GM18951 (cell line): Measurements from ENCODE around the gene CYB5R2.

ENCODE experiments used
- POLR2A ChIP-seq: IDR thresholded peaks from 4 replicates; pipeline ENCODE4 v1.6.1; 2011; ENCODE audit warnings: mild to moderate bottlenecking; ENCODE audit not compliant: insufficient read length, insufficient read depth; ENCODE audit errors: extremely low read depth
- in situ Hi-C: fragments of 300-500 bp; cut with MboI; formaldehyde crosslinking; loops from one replicate; pipeline ENCODE4 v1.12.0; 2022; ENCODE audit warnings: low sequenced_read_pairs, mixed read lengths, inconsistent platforms; ENCODE audit not compliant: unreplicated experiment

The CYB5R2 gene

GRCh38 chr11:7672960-7673723 is at the start of gene CYB5R2:
TSS of gene CYB5R2 (minus strand) at chr11:7673500. CDS start at chr11:7672825, 675 bp downstream.
- peak; percentile 36 for TF ChIP-seq POLR2A
- in situ Hi-C loops = no loop called here

GRCh38 chr11:7714786-7715185 is 41.5 kb upstream of the CYB5R2 start:
- in situ Hi-C loops = no loop called here
- no peak for TF ChIP-seq POLR2A

- in situ Hi-C loops = no loop called here
- no peak for TF ChIP-seq POLR2A
These were observed 33.1 kb upstream of the CYB5R2 start, which contains the start of gene OVCH2 for GRCh38 chr11:7706377-7706776. TSS of gene OVCH2 (minus strand) at chr11:7706477. CDS start at chr11:7706394, 83 bp downstream.

GRCh38 chr11:7703740-7704139 is 30.4 kb upstream of the CYB5R2 start:
- TF ChIP-seq POLR2A = no peak
- in situ Hi-C loops = no loop called here

GRCh38 chr11:7696424-7696823 is 23.1 kb upstream of the CYB5R2 start:
- TF ChIP-seq POLR2A = no peak
- in situ Hi-C loops = loop anchor here (10.0 to 25.0 kb wide), 2 partner anchors 334 to 592 kb away; no protein-coding TSS in a partner anchor

GRCh38 chr11:7694235-7694634 is 20.9 kb upstream of the CYB5R2 start:
- TF ChIP-seq POLR2A = no peak
- in situ Hi-C loops = loop anchor here (10.0 to 25.0 kb wide), 2 partner anchors 332 to 589 kb away; no protein-coding TSS in a partner anchor

GRCh38 chr11:7692426-7692825 is 19.1 kb upstream of the CYB5R2 start:
- in situ Hi-C loops = loop anchor here (10.0 to 25.0 kb wide), 2 partner anchors 330 to 588 kb away; no protein-coding TSS in a partner anchor
- TF ChIP-seq POLR2A = no peak

GRCh38 chr11:7691759-7692350 is 18.6 kb upstream of the CYB5R2 start:
- TF ChIP-seq POLR2A = no peak
- in situ Hi-C loops = loop anchor here (10.0 to 25.0 kb wide), 2 partner anchors 330 to 587 kb away; no protein-coding TSS in a partner anchor

- in situ Hi-C loops = loop anchor here (10.0 to 25.0 kb wide), 2 partner anchors 328 to 586 kb away; no protein-coding TSS in a partner anchor
- no peak for TF ChIP-seq POLR2A
These were observed 17.3 kb upstream of the CYB5R2 start for GRCh38 chr11:7690648-7691047.

- TF ChIP-seq POLR2A = no peak
- in situ Hi-C loops = loop anchor here (25.0 kb wide), 1 partner anchor 327 kb away; no protein-coding TSS in a partner anchor
These were observed 15.9 kb upstream of the CYB5R2 start for GRCh38 chr11:7689239-7689638.

- in situ Hi-C loops = loop anchor here (25.0 kb wide), 1 partner anchor 326 kb away; no protein-coding TSS in a partner anchor
- no peak for TF ChIP-seq POLR2A
These were observed 15.0 kb upstream of the CYB5R2 start for GRCh38 chr11:7688238-7688826.

- in situ Hi-C loops = loop anchor here (25.0 kb wide), 1 partner anchor 325 kb away; no protein-coding TSS in a partner anchor
- no peak for TF ChIP-seq POLR2A
These were observed 14.1 kb upstream of the CYB5R2 start for GRCh38 chr11:7687386-7687785.

- in situ Hi-C loops = loop anchor here (25.0 kb wide), 1 partner anchor 324 kb away; no protein-coding TSS in a partner anchor
- no peak for TF ChIP-seq POLR2A
These were observed 13.5 kb upstream of the CYB5R2 start for GRCh38 chr11:7686761-7687160.
